GM21619 (cell line): ENCODE results near the gene AMMECR1L.
"Not testable (repeated sequence)": the region's sequence is repeated elsewhere in the genome, so short reads cannot be mapped to it uniquely, and the experiment has no call there.

Experiments used
- ATAC-seq: cut with Tn5 transposase; IDR thresholded peaks from one replicate; pipeline ENCODE4 v1.9.1; 2021; ENCODE audit not compliant: unreplicated experiment

The AMMECR1L gene

GRCh38 chr2:127885780-127886592 lies at the start of gene AMMECR1L:
Gene AMMECR1L, minus strand, starts transcription at chr2:127885956. Its CDS starts 11,722 bp downstream, at chr2:127874234.
- ATAC-seq, result peak; percentile 90

GRCh38 chr2:127935337-127935736 lies 49.6 kb upstream of the AMMECR1L start:
- no peak for ATAC-seq

- ATAC-seq, result no peak
Observed at GRCh38 chr2:127932199-127932876, 46.6 kb upstream of the AMMECR1L start.

GRCh38 chr2:127929449-127929848 lies 43.7 kb upstream of the AMMECR1L start:
- no peak for ATAC-seq

- ATAC-seq, result no peak
Observed at GRCh38 chr2:127927384-127927783, 41.6 kb upstream of the AMMECR1L start.

- ATAC-seq, result no peak
Observed at GRCh38 chr2:127917916-127918315, 32.2 kb upstream of the AMMECR1L start.

GRCh38 chr2:127913808-127914457 lies 28.2 kb upstream of the AMMECR1L start:
- ATAC-seq, result no peak

- no peak for ATAC-seq
Observed at GRCh38 chr2:127911737-127912136, 26.0 kb upstream of the AMMECR1L start.

GRCh38 chr2:127910415-127910814 lies 24.7 kb upstream of the AMMECR1L start:
- no peak for ATAC-seq

- ATAC-seq, result no peak
Observed at GRCh38 chr2:127909019-127909418, 23.3 kb upstream of the AMMECR1L start.

GRCh38 chr2:127907733-127908400 lies 22.1 kb upstream of the AMMECR1L start:
- not testable (repeated sequence) for ATAC-seq

- ATAC-seq, result no peak
Observed at GRCh38 chr2:127906206-127906926, 20.6 kb upstream of the AMMECR1L start.

GRCh38 chr2:127901339-127902056 lies 15.7 kb upstream of the AMMECR1L start:
- ATAC-seq, result no peak

GRCh38 chr2:127897531-127898211 lies 11.9 kb upstream of the AMMECR1L start:
- ATAC-seq, result no peak

- no peak for ATAC-seq
Observed at GRCh38 chr2:127893494-127893893, 7.7 kb upstream of the AMMECR1L start.

GRCh38 chr2:127893033-127893432 lies 7.3 kb upstream of the AMMECR1L start:
- ATAC-seq, result no peak

- ATAC-seq, result no peak
Observed at GRCh38 chr2:127891811-127892210, 6.1 kb upstream of the AMMECR1L start.

GRCh38 chr2:127890756-127891155 lies 5.0 kb upstream of the AMMECR1L start:
- not testable (repeated sequence) for ATAC-seq

- ATAC-seq, result no peak
Observed at GRCh38 chr2:127888772-127889171, 3.0 kb upstream of the AMMECR1L start.
